Stimulated activated CD8-positive, alpha-beta memory T cell treated with anti-CD3 and anti-CD28 coated beads, Interleukin-15, amount 100 ng/mL, for 48 hours (primary cell): ENCODE measurements around the gene WARS2.
"Not testable (repeated sequence)": the region's sequence is repeated elsewhere in the genome, so short reads cannot be mapped to it uniquely, and the experiment has no call there.

Experiments used
- DNase-seq, 2 donors: peaks; one replicate each; pipeline ENCODE4 v3.0.0-alpha.2; 2020; ENCODE audit warnings: low read depth in 2 of 2

WARS2 gene

GRCh38 chr1:119140177-119141019 lies at the start of gene WARS2:
WARS2 (minus strand) TSS chr1:119140653; CDS start chr1:119140644, 9 bp downstream.
- DNase-seq: peak; percentile 88

- no peak for DNase-seq
Measured at GRCh38 chr1:119188926-119189325, 48.5 kb upstream of the WARS2 start.

- no peak for DNase-seq
Measured at GRCh38 chr1:119187416-119187815, 47.0 kb upstream of the WARS2 start.

- no peak for DNase-seq
Measured at GRCh38 chr1:119186471-119186870, 46.0 kb upstream of the WARS2 start.

GRCh38 chr1:119184972-119185371 lies 44.5 kb upstream of the WARS2 start:
- DNase-seq: no peak

GRCh38 chr1:119181218-119181617 lies 40.8 kb upstream of the WARS2 start:
- no peak for DNase-seq

GRCh38 chr1:119179051-119179450 lies 38.6 kb upstream of the WARS2 start:
- no peak for DNase-seq

- DNase-seq: not testable (repeated sequence)
Measured at GRCh38 chr1:119172927-119173326, 32.5 kb upstream of the WARS2 start.

- DNase-seq: not testable (repeated sequence)
Measured at GRCh38 chr1:119171381-119172010, 31.0 kb upstream of the WARS2 start.

GRCh38 chr1:119163396-119163795 lies 22.9 kb upstream of the WARS2 start:
- no peak for DNase-seq

- no peak for DNase-seq
Measured at GRCh38 chr1:119160866-119161265, 20.4 kb upstream of the WARS2 start.

GRCh38 chr1:119160409-119160808 lies 20.0 kb upstream of the WARS2 start:
- no peak for DNase-seq

GRCh38 chr1:119159966-119160365 lies 19.5 kb upstream of the WARS2 start:
- no peak for DNase-seq

GRCh38 chr1:119159111-119159510 lies 18.7 kb upstream of the WARS2 start:
- no peak for DNase-seq

- DNase-seq: not testable (repeated sequence)
Measured at GRCh38 chr1:119156761-119157160, 16.3 kb upstream of the WARS2 start.

- DNase-seq: not testable (repeated sequence)
Measured at GRCh38 chr1:119155069-119155468, 14.6 kb upstream of the WARS2 start.

GRCh38 chr1:119150150-119150549 lies 9.7 kb upstream of the WARS2 start:
- no peak for DNase-seq

GRCh38 chr1:119147661-119148090 lies 7.2 kb upstream of the WARS2 start:
- no peak for DNase-seq

- DNase-seq: no peak
Measured at GRCh38 chr1:119146466-119146865, 6.0 kb upstream of the WARS2 start.

GRCh38 chr1:119144813-119145212 lies 4.4 kb upstream of the WARS2 start:
- no peak for DNase-seq

GRCh38 chr1:119143706-119144105 lies 3.3 kb upstream of the WARS2 start:
- no peak for DNase-seq

- no peak for DNase-seq
Measured at GRCh38 chr1:119141660-119142059, 1.2 kb upstream of the WARS2 start.

GRCh38 chr1:119141020-119141424 lies 569 bp upstream of the WARS2 start:
- peak; percentile 10 to 34 for DNase-seq
